HG03342 (cell line): ENCODE data around the gene MIS12.

Source experiments
- ATAC-seq: cut with Tn5 transposase; IDR thresholded peaks from one replicate; pipeline ENCODE4 v1.9.1; 2021; ENCODE audit warnings: mild to moderate bottlenecking, moderate library complexity; ENCODE audit not compliant: unreplicated experiment

The MIS12 gene

DNA sequence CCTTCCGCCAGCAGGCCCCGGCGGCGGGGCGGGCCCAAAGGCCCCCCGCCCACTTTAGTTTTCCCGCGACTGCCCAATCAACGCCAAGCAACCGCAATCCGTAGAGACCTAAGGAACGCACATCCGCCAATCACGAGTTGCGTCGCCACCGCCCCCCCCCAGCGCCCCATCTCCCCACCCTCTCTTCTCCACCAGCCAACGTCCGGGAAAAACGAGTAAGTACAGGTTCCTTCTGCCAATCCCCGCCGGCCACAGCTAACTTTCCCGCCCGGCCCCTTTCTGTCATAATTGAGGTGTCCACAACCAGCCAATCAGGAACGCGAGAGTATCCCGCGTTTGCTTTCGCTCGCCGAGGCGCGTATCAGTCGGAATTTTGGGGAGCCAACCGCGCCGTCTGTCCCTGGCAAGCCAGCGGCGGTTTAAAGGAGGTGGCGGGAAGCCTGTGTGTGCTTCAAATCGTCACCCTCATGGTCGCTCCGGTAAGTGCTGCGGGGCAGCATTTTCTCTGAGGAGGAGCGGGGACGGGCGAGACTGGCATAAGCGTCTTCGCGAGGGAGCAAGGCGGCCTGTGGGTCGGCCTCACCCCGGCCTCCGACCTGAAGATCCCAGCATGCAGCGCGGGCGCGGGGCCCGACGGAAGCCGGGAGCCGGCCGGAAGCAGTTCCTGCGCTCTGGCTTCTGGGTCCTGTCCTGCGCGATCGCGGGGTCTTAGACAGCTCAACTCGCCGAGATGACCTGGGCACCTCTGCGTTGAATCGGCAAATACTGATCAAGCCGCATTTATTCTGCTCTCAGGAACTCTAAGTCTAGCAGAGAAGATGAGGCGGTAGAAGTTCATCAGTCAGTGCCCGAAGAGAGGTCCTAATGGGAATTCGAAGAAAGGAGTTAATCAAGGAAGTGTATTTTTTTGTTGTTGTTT lies at the start of gene MIS12:
Gene MIS12, plus strand, starts transcription at position 361 of the 919 bp plus-strand sequence. CDS start 2,297 bp downstream, outside the sequence.
- peak; percentile 78 for ATAC-seq

DNA sequence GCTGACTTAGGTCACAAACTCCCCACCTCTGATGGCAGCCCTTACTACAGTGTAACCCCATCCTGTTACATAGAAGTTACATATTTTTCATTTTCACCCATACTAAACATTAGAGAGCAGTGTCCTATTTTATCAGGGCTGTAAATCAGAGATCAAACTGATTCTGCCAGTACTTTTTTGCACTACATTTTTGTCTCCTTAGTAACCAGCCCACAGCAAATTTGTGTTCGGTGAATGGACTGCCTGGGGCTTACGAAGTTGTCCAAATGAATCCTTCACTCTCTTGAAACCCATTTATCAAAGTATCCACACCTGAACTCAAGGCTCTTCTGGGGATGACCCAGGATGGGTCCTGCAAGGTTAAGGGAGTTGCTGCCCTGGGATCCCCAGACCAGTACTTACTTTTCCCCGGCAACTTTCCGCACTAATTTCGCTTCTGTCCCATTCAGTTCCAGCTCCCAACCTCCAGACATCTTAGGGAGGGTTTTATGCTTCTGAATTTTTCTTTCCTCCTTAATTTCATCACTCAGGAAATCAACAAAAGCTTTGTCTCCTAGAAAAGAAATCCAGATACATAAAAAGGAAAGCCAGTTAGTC lies 48.5 kb upstream of the MIS12 start:
- ATAC-seq = no peak

GRCh38 chr17:5438716-5439445 lies 47.5 kb upstream of the MIS12 start, which contains the start of gene C1QBP:
Gene C1QBP, minus strand, starts transcription at chr17:5439155. Its CDS starts 82 bp downstream, at chr17:5439073.
- ATAC-seq = peak; percentile 78

- no peak for ATAC-seq
These were observed 47.0 kb upstream of the MIS12 start for GRCh38 chr17:5439446-5439764.

- ATAC-seq = no peak
These were observed 42.6 kb upstream of the MIS12 start for GRCh38 chr17:5443728-5444127.

DNA sequence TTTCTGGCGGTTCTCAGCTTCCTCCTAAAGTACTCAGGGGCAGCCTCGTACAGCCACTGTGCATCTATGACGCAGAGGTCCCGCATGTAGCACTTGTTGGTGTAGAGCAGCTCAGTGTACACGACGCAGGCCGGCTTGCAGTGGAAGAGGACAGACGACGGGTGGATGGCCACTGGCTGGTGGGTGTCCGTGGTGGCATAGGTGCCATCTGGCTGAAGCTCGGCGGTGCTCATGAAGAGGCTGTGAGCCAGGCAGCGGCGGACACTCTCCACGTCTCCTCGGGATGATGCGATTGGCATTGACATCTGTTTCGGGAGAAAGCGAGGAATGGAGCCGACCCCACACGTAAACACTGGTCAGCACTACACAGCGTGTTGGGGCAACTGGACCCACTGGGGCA lies 42.2 kb upstream of the MIS12 start:
- no peak for ATAC-seq

- no peak for ATAC-seq
These were observed 39.6 kb upstream of the MIS12 start for GRCh38 chr17:5446786-5447185.

DNA sequence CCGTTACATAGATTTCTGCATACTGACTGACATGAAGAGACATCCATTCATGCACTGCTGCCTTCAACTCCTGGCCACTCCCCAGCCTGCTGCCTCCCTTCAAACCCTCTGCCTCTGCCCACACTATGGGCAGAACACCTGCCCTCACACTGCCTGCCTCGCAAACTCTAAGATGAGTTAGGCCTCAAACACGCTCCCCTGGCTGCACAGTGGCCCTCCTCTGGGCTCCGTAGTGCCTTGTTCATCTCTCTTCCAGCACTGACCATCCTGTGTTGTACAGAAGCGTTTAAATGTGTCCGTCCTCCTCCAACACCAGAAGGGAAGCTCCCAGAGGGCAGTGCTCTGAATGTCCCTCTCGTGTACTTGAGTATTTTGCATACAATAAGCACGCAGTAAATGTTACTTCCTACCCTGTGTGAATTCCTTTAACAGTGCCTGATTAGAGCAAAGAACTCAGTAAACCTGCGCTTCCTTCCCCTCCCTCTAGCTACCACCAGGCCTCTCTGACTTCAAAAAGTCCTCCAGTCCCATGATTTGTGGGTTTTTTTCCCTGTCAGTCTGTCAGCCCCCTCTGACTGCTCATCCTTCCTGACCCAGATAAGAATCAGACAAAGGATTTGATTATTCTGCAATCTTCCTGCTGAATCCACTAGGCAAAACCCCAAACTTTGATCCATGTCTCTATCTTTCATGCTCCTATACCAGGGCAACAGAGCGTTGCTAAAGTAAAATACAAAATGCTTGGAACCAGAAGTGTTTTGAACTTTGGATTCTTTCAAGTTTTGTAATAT lies 21.5 kb upstream of the MIS12 start:
- no peak for ATAC-seq

- ATAC-seq = no peak
These were observed 20.1 kb upstream of the MIS12 start for GRCh38 chr17:5466295-5466694.

DNA sequence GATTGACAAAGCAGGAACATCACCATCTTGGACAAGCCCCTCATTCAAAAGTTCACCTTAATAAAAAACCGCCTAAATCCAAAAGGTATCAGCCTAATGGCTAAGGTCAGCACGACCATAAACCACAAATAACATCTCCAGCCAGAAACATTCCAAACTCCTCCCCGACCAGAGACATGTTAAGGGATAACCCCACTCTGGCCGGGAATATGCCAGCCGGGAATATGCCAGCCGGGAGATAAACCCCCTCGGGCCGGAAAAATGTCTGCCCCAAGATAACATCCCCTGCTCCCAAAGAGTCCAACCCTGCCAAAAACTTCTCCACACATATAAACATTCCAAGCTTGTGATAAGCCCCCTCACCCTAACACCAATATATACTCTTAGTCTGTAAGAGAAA lies 18.9 kb upstream of the MIS12 start:
- ATAC-seq = no peak

DNA sequence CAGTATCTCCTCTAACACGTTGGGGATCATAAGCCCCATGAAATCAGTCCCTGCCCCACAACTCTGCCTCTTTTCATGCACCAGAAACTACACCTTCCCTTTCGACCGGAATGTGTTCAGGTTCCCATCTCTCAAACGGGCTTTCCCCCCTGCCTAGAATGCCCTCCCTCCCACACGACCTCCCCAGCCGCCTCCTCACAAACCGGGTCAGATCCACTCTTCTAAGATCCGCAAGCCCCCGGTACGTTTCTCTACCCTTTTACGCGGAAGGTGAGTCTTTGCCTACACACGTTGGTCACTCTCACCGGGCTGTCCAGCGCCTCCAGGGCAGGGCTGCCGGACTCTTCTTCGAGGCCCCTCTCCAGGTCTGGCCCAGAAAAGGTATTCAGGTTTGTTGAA lies 18.3 kb upstream of the MIS12 start:
- ATAC-seq = peak; percentile 6

DNA sequence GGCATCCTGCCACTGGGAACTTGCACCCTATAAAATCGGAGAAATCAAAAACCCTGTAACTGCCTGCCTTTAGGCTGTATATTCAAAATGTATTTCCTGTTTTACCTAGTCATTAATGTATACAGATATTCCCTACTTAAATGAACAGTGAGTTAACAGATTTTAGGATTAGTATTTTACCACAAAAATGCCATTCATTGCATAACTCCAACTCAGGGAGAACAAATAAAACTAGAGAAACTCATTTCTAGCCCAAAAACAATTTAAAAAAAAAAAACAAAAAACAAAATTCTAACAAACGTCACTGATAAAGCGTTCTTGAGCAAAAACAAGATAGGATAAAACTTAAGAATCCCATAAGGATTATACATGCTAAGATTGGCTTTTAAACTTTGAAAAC lies 13.9 kb upstream of the MIS12 start:
- no peak for ATAC-seq

DNA sequence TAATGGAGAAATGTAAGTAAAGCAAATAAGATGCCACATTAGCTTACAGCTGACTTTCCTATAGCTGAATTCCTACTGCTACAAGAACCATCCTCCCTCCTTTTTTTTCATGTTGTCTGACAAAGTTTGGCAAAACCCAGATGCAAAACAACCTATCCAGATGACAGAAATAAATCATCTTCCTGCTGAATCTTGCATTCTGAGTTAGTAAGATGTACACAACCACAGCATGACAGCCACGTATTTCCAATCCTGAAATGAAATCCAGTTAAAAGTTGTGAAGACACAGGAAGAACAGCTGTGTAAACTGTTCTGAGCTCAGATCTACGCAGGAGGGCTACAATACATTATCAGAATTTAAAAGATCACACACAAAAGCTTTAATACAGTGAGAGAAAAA lies 12.5 kb upstream of the MIS12 start:
- ATAC-seq = no peak

- no peak for ATAC-seq
These were observed 7.4 kb upstream of the MIS12 start for GRCh38 chr17:5478992-5479391.

DNA sequence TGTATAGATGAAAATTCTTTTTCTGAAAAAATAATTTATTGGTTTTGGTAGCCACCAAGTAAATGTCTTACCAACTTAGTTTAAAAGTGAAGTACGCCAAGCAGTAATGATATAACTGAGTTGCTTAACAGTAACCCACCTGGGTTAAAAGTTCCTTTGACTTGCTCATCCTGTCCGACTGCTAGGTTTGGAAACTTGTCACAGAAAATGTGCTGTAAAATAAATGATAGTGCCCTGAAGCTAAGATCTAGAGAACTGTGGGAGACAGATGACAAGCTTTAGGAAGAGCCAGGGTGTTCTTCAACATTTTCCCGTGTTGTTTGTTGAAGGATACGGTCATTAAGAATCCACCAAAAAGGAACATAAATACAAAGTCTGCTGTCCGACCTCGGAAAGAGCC lies 5.4 kb upstream of the MIS12 start:
- ATAC-seq = no peak

GRCh38 chr17:5481451-5481850 lies 4.9 kb upstream of the MIS12 start:
- ATAC-seq = no peak

- peak; percentile 28 for ATAC-seq
These were observed 828 bp upstream of the MIS12 start, which contains the start of gene DERL2 for GRCh38 chr17:5485270-5486205. Gene DERL2, minus strand, starts transcription at chr17:5486178. Its CDS starts 17 bp downstream, at chr17:5486161.

DNA sequence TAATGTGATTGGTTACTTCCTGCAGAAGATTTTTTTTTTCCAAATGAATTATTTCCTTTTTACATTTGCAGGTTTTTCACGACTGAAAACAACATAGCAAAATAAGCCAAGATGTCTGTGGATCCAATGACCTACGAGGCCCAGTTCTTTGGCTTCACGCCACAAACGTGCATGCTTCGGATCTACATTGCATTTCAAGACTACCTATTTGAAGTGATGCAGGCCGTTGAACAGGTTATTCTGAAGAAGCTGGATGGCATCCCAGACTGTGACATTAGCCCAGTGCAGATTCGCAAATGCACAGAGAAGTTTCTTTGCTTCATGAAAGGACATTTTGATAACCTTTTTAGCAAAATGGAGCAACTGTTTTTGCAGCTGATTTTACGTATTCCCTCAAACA lies 2.4 kb downstream of the MIS12 start:
- ATAC-seq = no peak

- ATAC-seq = no peak
These were observed 6.6 kb downstream of the MIS12 start for GRCh38 chr17:5492970-5493369.
